MCF 10A (cell line): ENCODE measurements around the gene SIAE. TPM values are rescaled to one million over a fixed set of nuclear protein-coding genes. Genes with fewer than 3 reads are reported as not detected.

ENCODE experiments used
- BruUV-seq: library from RNA; stranded (reverse); fragments of 400-500 nt; replicated peaks from 2 replicates; lab custom pipeline; 2021; lab: Mats Ljungman, UMichigan
- CTCF ChIA-PET: fragments of 300-600 bp; sonication (Branson Sonifier 250); formaldehyde crosslinking; extraction: SDS; loops from one replicate; lab custom pipeline; 2021; ENCODE audit warnings: antibody characterized with exemption, inconsistent platforms; lab: Yijun Ruan, JAX
- POLR2A ChIA-PET: fragments of 300-600, 350-650 bp; sonication (Branson Sonifier 250); formaldehyde crosslinking; extraction: SDS; loops from one replicate; lab custom pipeline; 2020; ENCODE audit warnings: antibody characterized with exemption, inconsistent platforms; lab: Yijun Ruan, JAX
- DNase-seq: peaks from one replicate; pipeline ENCODE4 v3.0.0-alpha.2; 2018; ENCODE audit not compliant: unreplicated experiment
- H3K27ac Mint-ChIP-seq: one replicate; pipeline ENCODE4 v1.8.0; 2022; ENCODE audit warnings: mild to moderate bottlenecking, low read depth, mixed read lengths; ENCODE audit not compliant: unreplicated experiment
- H3K27me3 Mint-ChIP-seq: one replicate; pipeline ENCODE4 v1.8.0; 2022; ENCODE audit warnings: mixed read lengths; ENCODE audit not compliant: insufficient read depth, unreplicated experiment
- H3K36me3 Mint-ChIP-seq: one replicate; pipeline ENCODE4 v1.8.0; 2022; ENCODE audit warnings: mild to moderate bottlenecking, moderate library complexity, mixed read lengths; ENCODE audit not compliant: insufficient read depth, unreplicated experiment
- H3K4me1 Mint-ChIP-seq: one replicate; pipeline ENCODE4 v1.8.0; 2022; ENCODE audit warnings: mixed read lengths; ENCODE audit not compliant: insufficient read depth, unreplicated experiment
- H3K4me3 Mint-ChIP-seq: one replicate; pipeline ENCODE4 v1.8.0; 2022; ENCODE audit warnings: mild to moderate bottlenecking, moderate library complexity, mixed read lengths; ENCODE audit not compliant: unreplicated experiment
- H3K9me3 Mint-ChIP-seq: one replicate; pipeline ENCODE4 v1.8.0; 2022; ENCODE audit warnings: mixed read lengths; ENCODE audit not compliant: unreplicated experiment
- intact Hi-C: fragments of 100-400 bp; cut with micrococcal nuclease; formaldehyde crosslinking; loops from 2 replicates; pipeline ENCODE4 v1.14.1; 2022
- total RNA-seq: library from RNA; stranded (reverse); gene quantifications from 2 replicates; pipeline ENCODE4 v1.2.3, GENCODE V29; 2022
- TF ChIP-seq, protein P1 (sequence below): fragments of 200-600 bp; IDR thresholded peaks from one replicate; pipeline ENCODE4 v1.8.0; 2022; ENCODE audit warnings: antibody characterized with exemption, mild to moderate bottlenecking; ENCODE audit not compliant: unreplicated experiment

SIAE gene
- total RNA-seq, 1 experiment from 2014 or later, result 21.7 TPM

GRCh38 chr11:124646148-124646547 lies 27.4 kb downstream of the SIAE start:
- CTCF ChIA-PET, result interaction anchor here (0.6 to 5.9 kb wide), 4 partner anchors 13 to 717 kb away, joined by 3 to 66 read pairs (median 24); no protein-coding TSS in a partner anchor
- no peaks in the 10 kb centered on the region for H3K36me3 Mint-ChIP-seq
- POLR2A ChIA-PET, result interaction anchor here (1.2 kb wide), 1 partner anchor 23 kb away, joined by 3 read pairs; the partner anchor contains the start of gene TBRG1
- H3K4me3 Mint-ChIP-seq, result no peak overlapping the region
- BruUV-seq, result no TSS peak
- no peak for DNase-seq
- no peaks in the 10 kb centered on the region for H3K27me3 Mint-ChIP-seq
- no peak overlapping the region for H3K27ac Mint-ChIP-seq
- TF ChIP-seq, protein P1, sequence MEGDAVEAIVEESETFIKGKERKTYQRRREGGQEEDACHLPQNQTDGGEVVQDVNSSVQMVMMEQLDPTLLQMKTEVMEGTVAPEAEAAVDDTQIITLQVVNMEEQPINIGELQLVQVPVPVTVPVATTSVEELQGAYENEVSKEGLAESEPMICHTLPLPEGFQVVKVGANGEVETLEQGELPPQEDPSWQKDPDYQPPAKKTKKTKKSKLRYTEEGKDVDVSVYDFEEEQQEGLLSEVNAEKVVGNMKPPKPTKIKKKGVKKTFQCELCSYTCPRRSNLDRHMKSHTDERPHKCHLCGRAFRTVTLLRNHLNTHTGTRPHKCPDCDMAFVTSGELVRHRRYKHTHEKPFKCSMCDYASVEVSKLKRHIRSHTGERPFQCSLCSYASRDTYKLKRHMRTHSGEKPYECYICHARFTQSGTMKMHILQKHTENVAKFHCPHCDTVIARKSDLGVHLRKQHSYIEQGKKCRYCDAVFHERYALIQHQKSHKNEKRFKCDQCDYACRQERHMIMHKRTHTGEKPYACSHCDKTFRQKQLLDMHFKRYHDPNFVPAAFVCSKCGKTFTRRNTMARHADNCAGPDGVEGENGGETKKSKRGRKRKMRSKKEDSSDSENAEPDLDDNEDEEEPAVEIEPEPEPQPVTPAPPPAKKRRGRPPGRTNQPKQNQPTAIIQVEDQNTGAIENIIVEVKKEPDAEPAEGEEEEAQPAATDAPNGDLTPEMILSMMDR, result no peak
- H3K9me3 Mint-ChIP-seq, result peaks cover 3% of the 10 kb centered on the region
- peaks cover 15% of the 10 kb centered on the region for H3K4me1 Mint-ChIP-seq
- intact Hi-C loops, result no loop called here

- Mint-ChIP-seq H3K27ac (no peak overlapping the region), H3K36me3 (peaks cover under 1% of the 10 kb centered on the region), H3K4me3 (no peak overlapping the region), H3K27me3 (no peaks in the 10 kb centered on the region), H3K4me1 (peaks cover 15% of the 10 kb centered on the region), H3K9me3 (peaks cover 7% of the 10 kb centered on the region)
- BruUV-seq, result no TSS peak
- intact Hi-C loops, result loop anchor here (1.0 kb wide), 3 partner anchors 119 to 223 kb away; no protein-coding TSS in a partner anchor
- peak; percentile 72 for DNase-seq
- ChIA-PET CTCF (interaction anchor here (0.6 to 5.9 kb wide), 57 partner anchors 10 to 1325 kb away, joined by 3 to 66 read pairs (median 4); partner anchors contain the start of genes SIAE, SPA17 and TBRG1), POLR2A (interaction anchor here (0.6 to 2.3 kb wide), 3 partner anchors 7 to 154 kb away, joined by 3 to 7 read pairs (median 3); no protein-coding TSS in a partner anchor)
- TF ChIP-seq, protein P1, result peak; percentile 79
Observed at GRCh38 chr11:124644426-124645280, 28.9 kb downstream of the SIAE start.

GRCh38 chr11:124643605-124644425 lies 29.7 kb downstream of the SIAE start:
- no peak overlapping the region for H3K27ac Mint-ChIP-seq
- no peaks in the 10 kb centered on the region for H3K27me3 Mint-ChIP-seq
- intact Hi-C loops, result loop anchor here (1.0 kb wide), 3 partner anchors 119 to 223 kb away; no protein-coding TSS in a partner anchor
- TF ChIP-seq, protein P1, result no peak
- POLR2A ChIA-PET, result interaction anchor here (0.7 to 2.3 kb wide), 3 partner anchors 12 to 155 kb away, joined by 3 to 7 read pairs (median 3); no protein-coding TSS in a partner anchor
- peaks cover 15% of the 10 kb centered on the region for H3K4me1 Mint-ChIP-seq
- H3K4me3 Mint-ChIP-seq, result no peak overlapping the region
- no TSS peak for BruUV-seq
- no peak for DNase-seq
- H3K36me3 Mint-ChIP-seq, result peaks cover 9% of the 10 kb centered on the region
- peaks cover 7% of the 10 kb centered on the region for H3K9me3 Mint-ChIP-seq
- CTCF ChIA-PET, result interaction anchor here (0.5 to 5.9 kb wide), 53 partner anchors 10 to 1326 kb away, joined by 3 to 66 read pairs (median 4); partner anchors contain the start of genes SIAE, SPA17 and TBRG1
